HFFc6 (cell line): ENCODE data around the gene TXNIP. TPM values are rescaled to one million over a fixed set of nuclear protein-coding genes. Genes with fewer than 3 reads are reported as not detected.

Experiments used
- DNase-seq: peaks from one replicate; pipeline ENCODE4 v3.0.0-alpha.2; 2018
- H3K27ac Mint-ChIP-seq: 2 replicates; pipeline ENCODE4 v1.8.0; 2020; ENCODE audit warnings: mild to moderate bottlenecking, mixed read lengths
- H3K27me3 Mint-ChIP-seq: 2 replicates; pipeline ENCODE4 v1.8.0; 2021; ENCODE audit warnings: mild to moderate bottlenecking, moderate library complexity, mixed read lengths; ENCODE audit not compliant: insufficient read depth
- H3K36me3 Mint-ChIP-seq: 2 replicates; pipeline ENCODE4 v1.8.0; 2021; ENCODE audit warnings: low read depth, mixed read lengths
- H3K4me1 Mint-ChIP-seq: 2 replicates; pipeline ENCODE4 v1.8.0; 2020; ENCODE audit warnings: low read depth, mixed read lengths
- H3K4me3 Mint-ChIP-seq: 2 replicates; pipeline ENCODE4 v1.8.0; 2020; ENCODE audit warnings: mild to moderate bottlenecking, moderate library complexity, mixed read lengths
- H3K9me3 Mint-ChIP-seq: 2 replicates; pipeline ENCODE4 v1.8.0; 2020; ENCODE audit warnings: mild to moderate bottlenecking, mixed read lengths
- CTCF ChIP-seq: fragments of 200-600 bp; sonication (generic); IDR thresholded peaks from 2 replicates; pipeline ENCODE4 v1.5.0; 2021; ENCODE audit warnings: antibody characterized with exemption, mild to moderate bottlenecking
- long read RNA-seq: library from polyadenylated mRNA; unstranded; transcript quantifications from one replicate; pipeline ENCODE4 v2.0.0, GENCODE V29; 2019
- total RNA-seq, 6 experiments: library from RNA; stranded (reverse); fragmentation: NEBNext Ultra II Directional; extraction: Animal tissue kit (Norgen Biotek cat#: 25700); gene quantifications; 2 replicates in 1 of 6; 3 replicates in 5 of 6; pipeline ENCODE4 v1.2.3, GENCODE V29; 2021

The TXNIP gene
- 10 to 100 TPM; 49.2 to 78.0 (median 59.5) TPM for total RNA-seq
- long read RNA-seq, transcript TXNIP-204 (8 exons, 2,926 nt), result major isoform, 52 of 60 reads
- long read RNA-seq, partial matches to known transcripts, result 4 of 60 reads
- long read RNA-seq, other reads (novel, unspliced or antisense), result 3 of 60 reads

DNA sequence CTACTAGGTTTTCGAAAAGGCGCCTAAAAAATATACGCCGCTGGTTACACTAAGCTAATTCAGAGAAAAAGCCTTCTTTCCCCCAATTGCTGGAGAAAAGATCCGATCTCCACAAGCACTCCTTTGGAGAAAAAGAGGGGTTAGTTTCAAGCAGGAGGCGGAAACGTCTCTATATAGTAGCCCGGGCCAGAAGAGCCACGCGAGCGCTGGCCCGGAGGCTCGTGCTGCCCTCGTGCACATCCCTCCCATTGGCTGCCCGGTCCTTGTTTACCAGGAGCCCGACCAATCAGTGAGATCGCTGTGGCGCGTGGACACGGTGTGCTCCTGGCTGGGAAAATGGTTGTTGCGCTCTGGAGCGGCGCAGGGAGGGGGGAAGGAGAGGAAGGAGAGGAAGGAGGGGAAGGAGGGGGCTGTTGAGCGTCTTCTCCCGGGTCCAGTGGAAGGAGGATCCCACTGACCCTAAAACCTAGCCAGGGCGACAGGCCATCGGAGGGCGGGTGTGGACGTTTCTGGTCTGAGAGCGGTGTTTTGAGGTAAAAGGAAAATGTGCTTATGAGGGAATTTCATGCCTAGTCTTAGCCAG lies at the start of gene TXNIP:
Gene TXNIP, minus strand, starts transcription at position 147 of the 583 bp plus-strand sequence. CDS start 313 bp downstream, outside the sequence.
- DNase-seq, result peak; percentile 96
- Mint-ChIP-seq H3K36me3 (peaks cover 40% of the 10 kb centered on the region), H3K4me1 (peaks cover 57% of the 10 kb centered on the region), H3K4me3 (peak within 1 kb of the TSS; percentile 97), H3K27me3 (no peaks in the 10 kb centered on the region), H3K9me3 (no peaks in the 10 kb centered on the region), H3K27ac (peak within 1 kb of the TSS; percentile 91)
- no peak for TF ChIP-seq CTCF

GRCh38 chr1:146039844-146040194 lies 43.4 kb upstream of the TXNIP start:
- Mint-ChIP-seq H3K36me3 (no peaks in the 10 kb centered on the region), H3K9me3 (peaks cover 7% of the 10 kb centered on the region), H3K4me1 (peaks cover 23% of the 10 kb centered on the region), H3K27ac (peak overlapping the region; percentile 97), H3K27me3 (peaks cover 24% of the 10 kb centered on the region), H3K4me3 (peak overlapping the region; percentile 95)
- no peak for DNase-seq
- TF ChIP-seq CTCF, result no peak

GRCh38 chr1:146036965-146037646 lies 40.7 kb upstream of the TXNIP start:
- Mint-ChIP-seq H3K4me3 (peak overlapping the region; percentile 95), H3K9me3 (peaks cover 7% of the 10 kb centered on the region), H3K4me1 (peaks cover 31% of the 10 kb centered on the region), H3K36me3 (no peaks in the 10 kb centered on the region), H3K27me3 (peaks cover 26% of the 10 kb centered on the region), H3K27ac (peak overlapping the region; percentile 97)
- TF ChIP-seq CTCF, result no peak
- DNase-seq, result peak; percentile 93

GRCh38 chr1:146036241-146036964 lies 40.0 kb upstream of the TXNIP start:
- peaks cover 31% of the 10 kb centered on the region for H3K27me3 Mint-ChIP-seq
- peaks cover 7% of the 10 kb centered on the region for H3K9me3 Mint-ChIP-seq
- peak overlapping the region; percentile 95 for H3K4me3 Mint-ChIP-seq
- H3K36me3 Mint-ChIP-seq, result no peaks in the 10 kb centered on the region
- no peak for TF ChIP-seq CTCF
- H3K4me1 Mint-ChIP-seq, result peaks cover 31% of the 10 kb centered on the region
- peak overlapping the region; percentile 93 for H3K27ac Mint-ChIP-seq
- no peak for DNase-seq

- peaks cover 31% of the 10 kb centered on the region for H3K27me3 Mint-ChIP-seq
- H3K27ac Mint-ChIP-seq, result peak overlapping the region; percentile 93
- TF ChIP-seq CTCF, result no peak
- no peaks in the 10 kb centered on the region for H3K36me3 Mint-ChIP-seq
- peaks cover 26% of the 10 kb centered on the region for H3K4me1 Mint-ChIP-seq
- H3K4me3 Mint-ChIP-seq, result peak overlapping the region; percentile 95
- peaks cover 7% of the 10 kb centered on the region for H3K9me3 Mint-ChIP-seq
- no peak for DNase-seq
Measured at GRCh38 chr1:146035048-146035423, 38.7 kb upstream of the TXNIP start.
